ENCODE measurements around the gene WDR88. TPM values are rescaled to one million over a fixed set of nuclear protein-coding genes. Genes with fewer than 3 reads are reported as not detected.

WDR88 gene
- total and polyA plus RNA-seq, 2 donors (not counting 3 experiments of a cell fraction or from before 2014, with no cell fraction given), result not detected

DNA sequence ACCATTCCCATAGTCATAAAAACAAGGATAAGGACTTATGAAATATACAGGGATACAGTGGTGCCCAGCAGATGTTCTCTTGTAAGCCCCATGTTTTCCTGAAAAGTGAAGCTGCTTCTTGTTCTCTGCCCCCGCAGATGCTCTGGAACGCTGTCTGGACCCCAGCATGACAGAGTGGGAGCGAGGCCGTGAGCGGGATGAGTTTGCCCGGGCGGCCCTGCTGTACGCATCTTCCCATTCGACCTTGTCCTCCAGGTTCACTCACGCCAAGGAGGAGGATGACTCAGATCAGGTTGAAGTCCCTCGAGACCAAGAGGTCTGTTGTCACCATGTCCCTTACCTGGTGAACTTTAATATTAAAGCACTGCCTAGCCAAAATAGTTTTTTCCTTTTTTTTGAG is 20.3 kb upstream of the WDR88 start:
- DNase-seq (ENCODE audit: low read depth, low spot score) (no peak), FAIRE-seq (no peak)
- H3K9me1 ChIP-seq (replicated peaks; ENCODE audit: control insufficient read depth, extremely low read depth, insufficient read depth, low read length), result no peaks in the 10 kb centered on the region
- no peak overlapping the region for H2AFZ ChIP-seq (ENCODE audit: low read depth, low read length)
- CTCF ChIA-PET, result interaction anchor here (1.0 kb wide), 1 partner anchor 14 kb away, joined by 3 read pairs; no protein-coding TSS in a partner anchor
- H3K4me2 ChIP-seq (ENCODE audit: insufficient read depth, low read length), result no peak overlapping the region
- no peak overlapping the region for H3K9ac ChIP-seq (replicated peaks; ENCODE audit: extremely low read depth, insufficient read depth, low read length)
- H3K79me2 ChIP-seq (ENCODE audit: control insufficient read depth, insufficient read depth, low read length), result no peaks in the 10 kb centered on the region
- no peaks in the 10 kb centered on the region for H3K27me3 ChIP-seq (ENCODE audit: control insufficient read depth in 2 of 2, insufficient read depth in 2 of 2, low read length in 2 of 2)
- H3K9me3 ChIP-seq (replicated peaks; ENCODE audit: control insufficient read depth, insufficient read depth, low read length), result no peaks in the 10 kb centered on the region
- no TSS peak for BruUV-seq (replicated peaks)
- TF ChIP-seq POLR2A (IDR thresholded peaks at IDR 0.05; ENCODE audit: low read depth, low read length), result no peak
- no peak for TF ChIP-seq EZH2 (IDR thresholded peaks at IDR 0.05; ENCODE audit: borderline replicate concordance, low read depth, low read length, severe bottlenecking)
- TF ChIP-seq POLR2AphosphoS5 (IDR thresholded peaks at IDR 0.05; ENCODE audit: insufficient read depth, low read depth, low read length), result no peak
- TF ChIP-seq, protein P1, sequence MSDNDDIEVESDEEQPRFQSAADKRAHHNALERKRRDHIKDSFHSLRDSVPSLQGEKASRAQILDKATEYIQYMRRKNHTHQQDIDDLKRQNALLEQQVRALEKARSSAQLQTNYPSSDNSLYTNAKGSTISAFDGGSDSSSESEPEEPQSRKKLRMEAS (IDR thresholded peaks at IDR 0.05; ENCODE audit: insufficient read depth, insufficient read length), result no peak
- dilution Hi-C loops (cut with MboI; ENCODE audit: extremely low pct_ligation_motif_present, low sequenced_read_pairs), result no loop called here
- H4K20me1 ChIP-seq (replicated peaks; ENCODE audit: control insufficient read depth, extremely low read depth, insufficient read depth, low read length), result no peaks in the 10 kb centered on the region
- POLR2A ChIA-PET, result no interaction called here
- intact Hi-C loops (cut with micrococcal nuclease), result loop anchor here (2.0 kb wide), 1 partner anchor 139 kb away; the partner anchor contains the start of gene FAAP24
- peaks cover 15 to 17% of the 10 kb centered on the region in 2 experiments for H3K36me3 ChIP-seq (ENCODE audit: control insufficient read depth in 2 of 2, extremely low read depth in 1 of 2, insufficient read depth in 2 of 2, low read length in 2 of 2)
- peaks cover 3% of the 10 kb centered on the region for H3K4me1 ChIP-seq (ENCODE audit: control insufficient read depth, extremely low read depth, insufficient read depth, low read length)
- H3K4me3 ChIP-seq (replicated peaks in 1 of 3; ENCODE audit: insufficient read depth in 1 of 3, low read depth in 1 of 3, low read length in 3 of 3), result no peak overlapping the region
- no peak overlapping the region for H3K27ac ChIP-seq (ENCODE audit: insufficient read depth, low read depth, low read length)

DNA sequence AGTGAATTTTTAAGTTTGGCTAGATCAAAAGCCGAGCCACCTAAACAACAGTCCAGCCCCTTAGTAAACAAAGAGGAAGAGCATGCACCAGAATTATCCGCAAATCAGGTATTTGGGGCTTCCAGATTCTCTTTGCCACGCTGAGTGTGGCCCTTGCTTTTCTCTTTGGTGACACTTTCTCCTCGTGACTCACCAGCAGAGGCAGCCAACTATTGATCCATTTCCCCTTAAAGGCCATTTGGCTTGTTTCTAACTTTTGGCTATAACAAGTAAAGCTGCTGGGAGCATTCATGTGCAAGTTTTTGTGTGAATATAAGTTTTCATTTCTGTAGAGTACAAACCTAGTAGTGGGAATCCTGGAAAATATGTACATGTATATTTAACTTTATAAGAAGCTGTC is 17.6 kb upstream of the WDR88 start:
- POLR2A ChIA-PET, result no interaction called here
- intact Hi-C loops (cut with micrococcal nuclease), result no loop called here
- peaks cover 13 to 16% of the 10 kb centered on the region in 2 experiments for H3K36me3 ChIP-seq (ENCODE audit: control insufficient read depth in 2 of 2, extremely low read depth in 1 of 2, insufficient read depth in 2 of 2, low read length in 2 of 2)

More for the DNA sequence above, 17.6 kb upstream of the WDR88 start:
- Histone ChIP-seq H3K9ac (replicated peaks; ENCODE audit: extremely low read depth, insufficient read depth, low read length) (no peak overlapping the region), H3K4me2 (ENCODE audit: insufficient read depth, low read length) (no peak overlapping the region), H3K4me3 (replicated peaks in 1 of 3; ENCODE audit: insufficient read depth in 1 of 3, low read depth in 1 of 3, low read length in 3 of 3) (no peak overlapping the region), H3K79me2 (ENCODE audit: control insufficient read depth, insufficient read depth, low read length) (no peaks in the 10 kb centered on the region), H3K4me1 (ENCODE audit: control insufficient read depth, extremely low read depth, insufficient read depth, low read length) (peaks cover 3% of the 10 kb centered on the region), H2AFZ (ENCODE audit: low read depth, low read length) (no peak overlapping the region), H4K20me1 (replicated peaks; ENCODE audit: control insufficient read depth, extremely low read depth, insufficient read depth, low read length) (no peaks in the 10 kb centered on the region), H3K27me3 (ENCODE audit: control insufficient read depth in 2 of 2, insufficient read depth in 2 of 2, low read length in 2 of 2) (no peaks in the 10 kb centered on the region), H3K9me1 (replicated peaks; ENCODE audit: control insufficient read depth, extremely low read depth, insufficient read depth, low read length) (no peaks in the 10 kb centered on the region), H3K9me3 (replicated peaks; ENCODE audit: control insufficient read depth, insufficient read depth, low read length) (no peaks in the 10 kb centered on the region), H3K27ac (ENCODE audit: insufficient read depth, low read depth, low read length) (no peak overlapping the region)
- DNase-seq (ENCODE audit: low read depth, low spot score), result no peak
- BruUV-seq (replicated peaks), result no TSS peak
- no peak for TF ChIP-seq POLR2AphosphoS5 (IDR thresholded peaks at IDR 0.05; ENCODE audit: insufficient read depth, low read depth, low read length)
- TF ChIP-seq JUN (IDR thresholded peaks at IDR 0.05; ENCODE audit: borderline replicate concordance, insufficient read depth, insufficient read length, low read depth), result no peak
- no peak for TF ChIP-seq EZH2 (IDR thresholded peaks at IDR 0.05; ENCODE audit: borderline replicate concordance, low read depth, low read length, severe bottlenecking)
- no peak for TF ChIP-seq MYC (IDR thresholded peaks at IDR 0.05; ENCODE audit: low read depth, low read length)
- TF ChIP-seq, protein P1 (IDR thresholded peaks at IDR 0.05; ENCODE audit: insufficient read depth, insufficient read length), result no peak
- TF ChIP-seq FOS (IDR thresholded peaks at IDR 0.05; ENCODE audit: borderline replicate concordance, insufficient read depth, low read length), result no peak
- TF ChIP-seq, protein P2, sequence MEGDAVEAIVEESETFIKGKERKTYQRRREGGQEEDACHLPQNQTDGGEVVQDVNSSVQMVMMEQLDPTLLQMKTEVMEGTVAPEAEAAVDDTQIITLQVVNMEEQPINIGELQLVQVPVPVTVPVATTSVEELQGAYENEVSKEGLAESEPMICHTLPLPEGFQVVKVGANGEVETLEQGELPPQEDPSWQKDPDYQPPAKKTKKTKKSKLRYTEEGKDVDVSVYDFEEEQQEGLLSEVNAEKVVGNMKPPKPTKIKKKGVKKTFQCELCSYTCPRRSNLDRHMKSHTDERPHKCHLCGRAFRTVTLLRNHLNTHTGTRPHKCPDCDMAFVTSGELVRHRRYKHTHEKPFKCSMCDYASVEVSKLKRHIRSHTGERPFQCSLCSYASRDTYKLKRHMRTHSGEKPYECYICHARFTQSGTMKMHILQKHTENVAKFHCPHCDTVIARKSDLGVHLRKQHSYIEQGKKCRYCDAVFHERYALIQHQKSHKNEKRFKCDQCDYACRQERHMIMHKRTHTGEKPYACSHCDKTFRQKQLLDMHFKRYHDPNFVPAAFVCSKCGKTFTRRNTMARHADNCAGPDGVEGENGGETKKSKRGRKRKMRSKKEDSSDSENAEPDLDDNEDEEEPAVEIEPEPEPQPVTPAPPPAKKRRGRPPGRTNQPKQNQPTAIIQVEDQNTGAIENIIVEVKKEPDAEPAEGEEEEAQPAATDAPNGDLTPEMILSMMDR (IDR thresholded peaks at IDR 0.05; ENCODE audit: extremely low read depth in 1 of 2, insufficient read depth in 1 of 2, low read depth in 1 of 2, low read length in 2 of 2), result no peak
- no peak for TF ChIP-seq POLR2A (IDR thresholded peaks at IDR 0.05; ENCODE audit: low read depth, low read length)
- no peak for TF ChIP-seq GATA2 (IDR thresholded peaks at IDR 0.05; ENCODE audit: insufficient read depth, insufficient read length, low read depth, low read length)
- dilution Hi-C loops (cut with MboI; ENCODE audit: extremely low pct_ligation_motif_present, low sequenced_read_pairs), result no loop called here
- CTCF ChIA-PET, result interaction anchor here (1.7 kb wide), 1 partner anchor 138 kb away, joined by 5 read pairs; no protein-coding TSS in a partner anchor
- FAIRE-seq, result no peak
